Measurements from ENCODE around the gene GOLGA7B.

The GOLGA7B gene

GRCh38 chr10:97913193-97913592, 63.5 kb downstream of the GOLGA7B start:
- TF ChIP-seq CTCF (IDR thresholded peaks at IDR 0.05; ENCODE audit: extremely low read depth, insufficient read depth, missing control alignments): no peak
- DNase-seq (ENCODE audit: low spot score): no peak
- in situ Hi-C loops (cut with MboI; ENCODE audit: low pct_unique_long_range_greater_than_20kb, low sequenced_read_pairs, unreplicated experiment): loop anchor here (10.0 to 25.0 kb wide), 2 partner anchors 132 to 399 kb away; no protein-coding TSS in a partner anchor

DNA sequence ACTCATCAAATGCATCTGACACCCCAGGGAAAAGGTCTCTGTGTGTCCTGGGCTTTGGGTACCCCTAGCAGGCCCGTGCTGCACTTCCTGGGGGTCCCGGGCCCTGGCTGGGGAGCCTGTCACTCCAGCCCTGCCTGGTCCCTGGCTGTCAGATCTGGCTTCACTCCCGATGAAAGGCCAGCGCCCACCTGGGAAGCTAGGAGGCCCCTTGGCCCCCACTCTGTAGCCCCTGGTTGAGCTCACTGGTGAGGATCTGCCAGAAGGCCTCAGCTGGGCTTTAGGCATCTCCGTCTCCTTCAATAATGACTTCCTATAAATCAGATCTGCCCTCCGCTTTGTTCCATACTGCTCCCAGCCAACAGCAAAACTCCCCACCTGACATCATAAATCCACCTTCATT, 64.0 kb downstream of the GOLGA7B start:
- no peak for DNase-seq (ENCODE audit: low spot score)
- TF ChIP-seq CTCF (IDR thresholded peaks at IDR 0.05; ENCODE audit: extremely low read depth, insufficient read depth, missing control alignments): no peak
- in situ Hi-C loops (cut with MboI; ENCODE audit: low pct_unique_long_range_greater_than_20kb, low sequenced_read_pairs, unreplicated experiment): loop anchor here (10.0 to 25.0 kb wide), 2 partner anchors 131 to 399 kb away; no protein-coding TSS in a partner anchor

DNA sequence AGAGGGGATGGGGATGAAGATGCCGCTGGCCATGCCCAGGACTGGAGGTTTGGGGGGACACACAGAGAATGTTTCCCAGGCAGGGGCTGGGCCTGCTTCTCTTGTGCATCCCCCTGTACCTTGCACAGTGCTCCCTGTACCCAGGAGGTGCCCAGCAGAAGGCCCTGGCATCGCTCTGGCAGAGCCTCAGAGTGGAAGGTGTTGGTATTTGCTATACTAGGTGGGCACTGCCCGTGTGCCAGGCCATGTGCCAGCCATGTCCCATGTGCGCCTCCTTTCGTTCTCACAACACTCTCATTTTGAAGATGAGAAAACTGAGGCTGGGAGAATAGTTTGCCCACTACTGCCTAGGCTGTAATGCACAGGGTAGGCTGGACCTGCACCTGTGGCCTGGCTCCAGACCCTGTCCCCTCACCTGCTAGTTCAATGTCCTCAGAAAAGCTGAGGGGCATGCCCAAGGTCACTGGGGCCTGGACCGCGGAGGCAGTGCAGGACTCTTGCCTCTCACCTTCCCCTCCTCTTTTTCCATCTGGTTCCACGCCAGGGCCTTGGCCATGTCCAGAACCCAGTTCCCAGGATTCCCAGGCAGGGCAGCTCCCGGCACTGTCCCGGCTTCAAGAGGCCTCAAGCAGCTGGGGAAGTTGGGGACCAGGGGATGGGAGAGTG, 64.7 kb downstream of the GOLGA7B start:
- in situ Hi-C loops (cut with MboI; ENCODE audit: low pct_unique_long_range_greater_than_20kb, low sequenced_read_pairs, unreplicated experiment): loop anchor here (10.0 to 25.0 kb wide), 2 partner anchors 130 to 398 kb away; no protein-coding TSS in a partner anchor

GRCh38 chr10:97914837-97915211, 65.2 kb downstream of the GOLGA7B start:
- in situ Hi-C loops (cut with MboI; ENCODE audit: low pct_unique_long_range_greater_than_20kb, low sequenced_read_pairs, unreplicated experiment): loop anchor here (10.0 to 25.0 kb wide), 2 partner anchors 130 to 397 kb away; no protein-coding TSS in a partner anchor
- peak; percentile 82 for DNase-seq (ENCODE audit: low spot score)
- TF ChIP-seq CTCF (IDR thresholded peaks at IDR 0.05; ENCODE audit: extremely low read depth, insufficient read depth, missing control alignments): peak; percentile 92

More for the DNA sequence above, 64.7 kb downstream of the GOLGA7B start:
- DNase-seq (ENCODE audit: low spot score): no peak
- no peak for TF ChIP-seq CTCF (IDR thresholded peaks at IDR 0.05; ENCODE audit: extremely low read depth, insufficient read depth, missing control alignments)

DNA sequence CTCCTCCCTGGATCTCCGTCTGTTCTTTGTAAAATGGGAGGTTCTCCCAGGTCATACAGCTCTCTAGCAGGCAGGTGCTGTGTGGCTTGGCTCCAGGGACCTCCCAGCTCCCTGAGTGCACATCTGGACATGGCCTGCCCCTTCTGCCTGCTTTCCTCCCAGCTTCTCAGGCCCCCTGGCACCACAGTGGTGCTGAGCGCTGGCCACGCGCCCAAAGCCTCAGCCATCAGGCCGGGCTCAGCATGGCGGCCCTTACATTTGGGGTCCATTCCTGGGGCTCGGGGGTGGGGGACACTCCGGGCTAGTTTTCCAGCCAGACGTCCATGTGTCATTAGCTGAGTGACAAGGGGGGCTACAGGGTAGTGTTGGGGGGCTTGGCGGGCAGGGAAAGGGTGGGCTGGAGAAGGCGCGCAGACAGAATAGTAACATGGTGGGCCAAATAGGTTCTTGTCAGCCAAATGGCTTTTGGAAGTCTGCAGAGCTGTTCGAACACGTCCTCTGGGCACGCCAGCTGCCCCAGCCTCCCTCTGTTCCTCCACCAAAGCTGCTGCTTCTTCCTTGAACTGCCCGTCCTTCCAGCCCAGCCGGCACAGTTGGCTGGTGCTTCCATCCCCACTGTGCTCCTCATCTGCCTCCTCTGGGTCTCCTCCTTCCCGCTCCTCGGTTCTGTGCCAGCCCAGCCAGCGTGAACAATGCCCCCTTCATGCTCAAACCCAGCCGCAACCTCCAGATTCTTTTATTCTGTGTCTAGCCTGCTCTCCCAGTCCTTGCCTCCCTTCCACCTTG, 65.9 kb downstream of the GOLGA7B start:
- no peak for TF ChIP-seq CTCF (IDR thresholded peaks at IDR 0.05; ENCODE audit: extremely low read depth, insufficient read depth, missing control alignments)
- in situ Hi-C loops (cut with MboI; ENCODE audit: low pct_unique_long_range_greater_than_20kb, low sequenced_read_pairs, unreplicated experiment): loop anchor here (10.0 to 25.0 kb wide), 2 partner anchors 129 to 397 kb away; no protein-coding TSS in a partner anchor
- DNase-seq (ENCODE audit: low spot score): no peak

DNA sequence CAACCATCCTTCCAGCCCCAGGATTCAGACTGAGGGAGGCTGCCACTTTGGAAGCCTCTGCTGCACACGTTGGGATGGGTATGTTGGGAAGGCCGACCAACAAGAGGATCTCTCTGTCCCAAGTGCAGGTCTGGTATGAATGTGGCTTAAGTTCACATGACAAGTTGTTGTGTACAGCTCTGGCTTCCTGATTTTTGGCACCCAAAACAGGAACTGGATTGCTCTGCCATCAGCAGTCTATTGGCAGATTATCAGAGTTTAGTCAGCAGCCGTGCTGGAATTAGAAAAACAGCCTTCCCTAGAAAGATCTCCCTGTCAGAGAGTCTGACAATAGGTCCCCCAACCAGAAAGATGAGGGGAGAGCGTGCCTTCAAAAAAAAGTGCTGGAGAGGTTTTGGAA, 66.9 kb downstream of the GOLGA7B start:
- DNase-seq (ENCODE audit: low spot score): no peak
- in situ Hi-C loops (cut with MboI; ENCODE audit: low pct_unique_long_range_greater_than_20kb, low sequenced_read_pairs, unreplicated experiment): loop anchor here (10.0 to 25.0 kb wide), 2 partner anchors 128 to 396 kb away; no protein-coding TSS in a partner anchor
- TF ChIP-seq CTCF (IDR thresholded peaks at IDR 0.05; ENCODE audit: extremely low read depth, insufficient read depth, missing control alignments): no peak
